ENCODE measurements around the gene RASGRF2.
"Not testable (repeated sequence)": the region's sequence is repeated elsewhere in the genome, so short reads cannot be mapped to it uniquely, and the experiment has no call there.

RASGRF2 gene

DNA sequence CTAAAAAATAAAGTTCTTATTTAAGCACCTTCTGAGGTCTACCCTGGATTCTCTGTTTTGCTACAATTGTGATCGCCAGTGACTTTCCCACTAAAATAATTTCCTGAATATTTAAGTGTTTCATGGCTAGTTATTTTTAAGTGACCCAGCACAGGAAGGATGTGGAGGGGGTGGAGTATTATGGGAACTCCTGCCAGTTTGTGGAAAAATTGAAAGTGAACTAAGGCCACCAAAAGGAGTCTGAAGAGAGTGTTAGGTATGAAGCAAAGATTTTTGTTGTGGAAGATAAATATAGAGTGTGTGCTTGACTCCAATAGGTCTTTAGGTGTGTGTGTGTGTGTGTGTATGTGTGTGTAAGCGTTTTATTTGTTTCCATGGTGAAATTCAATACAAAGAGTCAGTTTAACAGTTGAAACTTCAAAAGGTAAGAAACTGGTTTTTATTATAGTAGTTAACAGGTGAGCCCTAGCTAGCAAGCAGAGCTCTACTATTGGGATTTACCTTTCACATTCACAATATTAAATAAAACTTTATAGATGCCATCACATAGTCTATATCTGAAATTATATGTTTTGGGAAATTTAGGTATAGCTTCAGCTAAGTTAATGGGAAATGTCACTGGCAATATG is 25.6 kb downstream of the RASGRF2 start:
- no peak for DNase-seq

DNA sequence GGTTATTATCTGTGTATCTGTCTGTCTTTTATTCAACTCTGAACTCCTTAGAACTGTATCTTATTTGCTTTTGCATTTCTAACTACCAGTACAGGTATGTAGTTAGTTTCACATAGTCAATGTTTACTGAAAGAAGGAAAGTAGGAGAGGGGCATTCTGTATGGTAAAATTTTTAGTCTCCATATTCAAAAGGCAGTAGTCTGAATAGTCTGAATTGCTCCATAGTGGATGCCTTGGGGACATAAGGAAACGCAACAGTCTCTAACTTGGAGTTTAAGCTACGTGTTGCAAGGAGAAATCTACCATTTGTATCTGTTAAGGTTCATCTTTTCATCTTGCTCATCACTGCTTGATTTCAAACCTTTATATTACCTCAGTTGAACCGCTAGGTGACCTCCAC is 26.2 kb downstream of the RASGRF2 start:
- DNase-seq = no peak

DNA sequence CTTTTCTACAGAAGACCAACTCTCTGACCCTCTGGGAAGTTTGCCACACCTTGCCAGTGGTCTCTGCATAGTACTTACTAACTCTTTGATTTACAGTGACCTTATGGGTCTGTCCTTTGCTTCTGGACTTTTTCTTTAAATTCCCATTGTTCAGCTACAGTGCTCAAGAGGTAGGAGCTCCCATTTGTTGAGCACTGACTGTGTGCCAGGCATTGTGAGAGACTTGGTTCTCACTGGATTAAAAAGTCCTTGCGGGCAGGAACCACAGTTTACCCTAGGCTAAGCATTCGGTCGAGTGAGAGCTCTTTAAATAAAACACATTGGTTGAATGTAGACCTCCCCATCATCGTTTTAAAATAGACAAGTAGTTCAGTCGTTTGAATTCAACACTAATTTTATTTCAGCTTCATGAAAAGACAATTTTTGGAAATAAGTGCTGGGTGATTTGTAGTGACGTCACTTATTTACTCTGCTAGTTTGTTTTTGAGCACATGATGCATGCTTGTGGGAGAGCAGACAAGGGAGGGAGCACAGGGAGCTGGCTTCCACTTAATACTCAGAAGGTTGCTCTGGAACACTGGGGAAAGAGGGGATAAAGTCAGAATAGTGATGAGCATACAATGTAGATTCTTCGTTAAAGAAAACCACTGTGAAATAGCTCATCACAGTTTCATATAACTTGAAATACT is 27.1 kb downstream of the RASGRF2 start:
- DNase-seq = no peak

GRCh38 chr5:80988419-80988935 is 28.3 kb downstream of the RASGRF2 start:
- DNase-seq = no peak

- DNase-seq = no peak
These were observed 29.7 kb downstream of the RASGRF2 start for GRCh38 chr5:80989883-80990282.

DNA sequence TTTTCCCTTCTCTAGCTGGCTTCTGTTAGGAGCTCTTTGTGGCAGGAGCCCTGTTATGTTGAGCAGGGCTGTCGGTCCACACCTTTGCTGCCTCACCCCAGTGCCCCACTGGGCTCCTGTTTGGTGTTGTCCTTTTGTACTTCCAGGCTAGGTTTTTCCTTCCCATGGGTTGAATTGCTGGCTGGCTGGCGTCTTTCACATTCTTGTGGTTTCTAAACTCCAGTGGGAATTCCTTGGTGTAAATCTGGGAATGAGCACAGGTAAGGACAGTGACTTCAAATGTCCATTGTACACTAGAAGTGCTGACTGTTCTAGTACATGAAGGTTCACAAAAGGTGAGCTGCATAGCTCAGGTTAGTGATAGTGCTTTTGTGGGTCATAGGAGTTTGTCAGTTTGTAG is 30.4 kb downstream of the RASGRF2 start:
- DNase-seq = no peak

DNA sequence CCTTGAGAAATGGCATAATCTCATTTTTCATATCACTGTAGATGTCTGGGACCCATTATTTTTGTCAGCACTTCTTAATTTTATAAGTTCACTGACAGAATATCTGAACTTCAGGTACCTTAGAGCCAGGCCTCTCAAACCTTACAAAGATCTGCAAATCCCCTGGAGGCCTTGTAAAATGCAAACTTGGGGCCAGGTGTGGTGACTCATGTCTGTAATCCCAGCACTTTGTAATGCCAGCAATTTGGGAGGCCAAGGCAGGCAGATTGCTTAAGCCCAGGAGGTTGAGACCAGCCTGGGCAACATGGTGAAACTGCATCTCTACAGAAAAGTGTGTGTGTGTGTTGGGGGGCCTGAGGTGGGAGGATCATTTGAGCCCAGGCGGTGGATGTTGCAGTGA is 30.8 kb downstream of the RASGRF2 start:
- DNase-seq = no peak

DNA sequence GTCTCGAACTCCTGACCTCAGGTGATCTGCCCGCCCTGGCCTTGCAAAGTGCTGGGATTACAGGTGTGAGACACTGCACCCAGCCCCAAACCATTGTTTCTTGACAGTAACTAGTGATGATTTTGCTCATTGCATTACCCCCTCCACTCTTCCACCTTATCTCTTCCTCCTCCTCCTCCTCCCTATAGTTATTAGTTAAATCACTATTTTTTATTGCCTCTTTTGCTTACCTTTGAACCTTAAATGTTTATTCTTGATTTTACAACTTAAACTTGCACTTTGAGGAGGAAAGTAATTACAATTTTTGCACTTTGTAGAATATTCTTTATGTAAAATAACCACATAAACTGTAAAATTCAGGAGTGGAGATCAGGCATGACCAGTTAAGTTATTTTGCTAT is 35.7 kb downstream of the RASGRF2 start:
- no peak for DNase-seq

DNA sequence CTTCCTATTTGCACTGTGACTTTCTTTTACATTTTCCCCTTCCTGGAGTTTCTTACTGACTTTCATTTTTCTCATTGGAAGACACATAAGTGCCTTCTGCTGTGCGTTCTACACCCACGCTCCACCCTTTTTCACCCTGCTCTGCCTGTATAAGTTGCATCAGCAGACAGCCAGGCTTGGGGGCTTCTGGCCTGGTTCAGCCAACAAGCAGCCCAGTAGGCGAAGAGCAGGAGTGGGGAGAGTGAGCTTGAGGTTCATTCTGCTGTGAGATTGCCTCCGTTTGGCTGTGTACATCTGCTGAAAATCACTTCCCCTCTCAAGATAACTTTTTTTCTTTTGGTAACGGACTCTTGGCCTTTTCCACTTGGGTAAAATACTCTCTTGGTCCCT is 38.4 kb downstream of the RASGRF2 start:
- DNase-seq = no peak

GRCh38 chr5:81003811-81004386 is 43.7 kb downstream of the RASGRF2 start:
- DNase-seq = no peak

- DNase-seq = no peak
These were observed 45.5 kb downstream of the RASGRF2 start for GRCh38 chr5:81005708-81006107.

DNA sequence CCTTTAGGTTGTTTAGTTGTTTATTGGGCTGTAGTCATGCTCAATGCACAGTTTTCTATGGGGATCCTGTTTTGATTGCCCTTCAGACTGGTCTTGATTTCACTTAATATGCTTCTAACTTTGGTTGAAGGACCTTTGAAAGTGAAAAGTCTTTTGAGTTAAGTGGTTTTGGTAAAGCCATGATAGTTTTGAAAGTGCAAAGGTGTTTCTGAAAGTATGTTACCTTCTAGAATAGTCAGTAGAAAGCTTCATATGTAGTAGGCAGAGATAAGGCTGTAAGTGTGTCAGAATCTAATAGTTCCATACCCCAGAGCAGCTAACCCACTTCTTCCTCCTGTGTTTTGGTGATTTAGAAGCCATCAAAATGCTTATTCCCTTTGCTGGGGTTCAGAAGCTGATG is 46.1 kb downstream of the RASGRF2 start:
- DNase-seq = no peak

- peak; percentile 36 for DNase-seq
These were observed 46.9 kb downstream of the RASGRF2 start for GRCh38 chr5:81006947-81007636.

DNA sequence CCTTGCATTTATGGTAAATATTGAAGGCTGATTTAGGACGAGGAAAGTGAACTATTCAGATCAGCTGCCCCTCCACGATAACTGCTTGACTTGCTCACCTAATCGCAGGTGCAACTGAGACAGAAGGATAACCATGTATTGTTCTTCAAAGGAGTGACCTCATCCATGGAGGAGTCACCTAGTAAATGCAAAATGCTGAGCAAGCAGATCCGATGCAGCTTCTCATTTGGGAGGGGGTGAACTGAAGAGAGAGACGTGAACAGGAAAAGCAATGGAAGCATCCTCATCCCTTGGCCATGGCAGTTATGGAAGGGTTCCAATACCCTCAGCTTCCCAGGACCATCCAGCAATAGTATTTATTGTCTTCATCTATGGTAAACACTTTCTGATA is 47.5 kb downstream of the RASGRF2 start:
- DNase-seq = no peak

- no peak for DNase-seq
These were observed 50.4 kb downstream of the RASGRF2 start for GRCh38 chr5:81010336-81011169.

DNA sequence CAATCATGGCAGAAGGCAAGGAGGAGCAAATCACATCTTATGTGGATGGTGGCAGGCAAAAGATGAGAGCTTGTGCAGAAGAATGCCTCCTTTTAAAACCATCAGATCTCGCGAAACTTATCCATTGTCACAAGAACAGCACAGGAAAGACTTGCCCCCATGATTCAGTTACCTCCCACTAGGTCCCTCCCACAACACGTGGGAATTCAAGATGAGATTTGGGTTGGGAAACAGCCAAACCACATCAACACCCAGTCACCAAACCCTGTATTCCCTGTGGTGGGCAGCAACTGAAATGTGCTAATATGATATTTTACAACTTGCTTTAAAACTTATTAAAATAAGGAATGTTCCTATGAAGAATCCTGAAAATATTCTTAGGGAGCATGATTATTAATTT is 54.2 kb downstream of the RASGRF2 start:
- no peak for DNase-seq

- DNase-seq = no peak
These were observed 56.0 kb downstream of the RASGRF2 start for GRCh38 chr5:81016116-81016515.

GRCh38 chr5:81017320-81017719 is 57.2 kb downstream of the RASGRF2 start:
- DNase-seq = no peak

- DNase-seq = not testable (repeated sequence)
These were observed 58.4 kb downstream of the RASGRF2 start for GRCh38 chr5:81018608-81019007.

DNA sequence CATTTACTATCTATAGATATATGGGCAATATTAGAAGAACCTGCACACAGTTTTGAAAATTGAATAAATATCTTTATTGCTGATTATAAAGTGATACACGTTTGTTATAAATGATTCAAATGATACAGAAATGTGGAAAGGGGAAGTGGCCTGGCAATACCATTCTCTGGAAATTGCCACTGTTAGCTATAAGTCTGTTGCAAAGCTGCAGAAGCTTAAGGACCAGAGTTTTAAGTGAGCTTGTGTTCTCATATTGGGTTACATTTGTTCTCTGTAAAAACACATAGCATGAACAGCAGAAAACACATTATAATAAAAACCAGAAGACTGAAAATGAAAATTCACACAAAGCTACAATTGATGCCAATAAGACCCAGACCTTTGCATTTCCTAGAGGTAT is 59.6 kb downstream of the RASGRF2 start:
- no peak for DNase-seq

- no peak for DNase-seq
These were observed 60.5 kb downstream of the RASGRF2 start for GRCh38 chr5:81020478-81021167.

DNA sequence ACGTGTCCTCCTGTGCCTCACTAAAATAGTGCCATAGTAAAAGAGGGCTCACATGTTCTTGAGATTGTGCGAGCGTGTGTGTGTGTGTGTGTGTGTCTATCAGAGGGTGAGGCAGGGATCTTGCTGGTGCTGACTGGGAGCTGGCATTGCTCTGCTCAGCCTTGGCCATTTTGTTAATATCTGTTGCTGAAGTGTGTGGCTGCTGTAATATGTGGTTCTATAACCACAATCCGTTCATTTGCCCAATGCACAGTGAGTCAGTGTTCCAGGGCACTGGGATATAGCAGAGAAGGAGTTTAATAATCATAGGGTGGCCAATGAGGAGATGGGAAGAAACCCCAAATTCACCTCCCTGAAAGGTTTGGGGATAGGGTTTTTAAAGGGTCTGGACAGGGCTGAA is 61.3 kb downstream of the RASGRF2 start:
- DNase-seq = no peak
